GM18858 (cell line): ENCODE results near the gene DTHD1.

Source experiments
- ATAC-seq: cut with Tn5 transposase; IDR thresholded peaks from one replicate; pipeline ENCODE4 v1.9.1; 2021; ENCODE audit not compliant: unreplicated experiment

DTHD1 gene

GRCh38 chr4:36281384-36282106 lies at the start of gene DTHD1:
Gene DTHD1 (plus strand): TSS chr4:36281616. CDS start chr4:36281759, 143 bp downstream.
- ATAC-seq: no peak

- no peak for ATAC-seq
Observed at GRCh38 chr4:36233567-36234266, 47.7 kb upstream of the DTHD1 start.

- no peak for ATAC-seq
Observed at GRCh38 chr4:36235306-36235705, 46.1 kb upstream of the DTHD1 start.

- ATAC-seq: no peak
Observed at GRCh38 chr4:36236159-36236558, 45.3 kb upstream of the DTHD1 start.

- ATAC-seq: no peak
Observed at GRCh38 chr4:36237366-36238313, 43.8 kb upstream of the DTHD1 start.

GRCh38 chr4:36241771-36242170 lies 39.6 kb upstream of the DTHD1 start:
- peak; percentile 43 for ATAC-seq

- ATAC-seq: no peak
Observed at GRCh38 chr4:36242629-36243354, 38.6 kb upstream of the DTHD1 start.

- ATAC-seq: peak; percentile 13
Observed at GRCh38 chr4:36243355-36244256, 37.8 kb upstream of the DTHD1 start.

- ATAC-seq: peak; percentile 50
Observed at GRCh38 chr4:36244257-36245082, 36.9 kb upstream of the DTHD1 start, which contains the start of gene ARAP2. Gene ARAP2 (minus strand): TSS chr4:36244514. CDS start chr4:36229486, 15,028 bp downstream.

- peak; percentile 30 for ATAC-seq
Observed at GRCh38 chr4:36249610-36250009, 31.8 kb upstream of the DTHD1 start.

GRCh38 chr4:36251983-36252382 lies 29.4 kb upstream of the DTHD1 start:
- ATAC-seq: no peak

GRCh38 chr4:36254371-36254770 lies 27.0 kb upstream of the DTHD1 start:
- no peak for ATAC-seq

- ATAC-seq: peak; percentile 69
Observed at GRCh38 chr4:36255577-36255976, 25.8 kb upstream of the DTHD1 start.

GRCh38 chr4:36256398-36256891 lies 25.0 kb upstream of the DTHD1 start:
- peak; percentile 57 for ATAC-seq

GRCh38 chr4:36260731-36261130 lies 20.7 kb upstream of the DTHD1 start:
- no peak for ATAC-seq

- ATAC-seq: no peak
Observed at GRCh38 chr4:36264207-36264826, 17.1 kb upstream of the DTHD1 start.

- ATAC-seq: no peak
Observed at GRCh38 chr4:36267486-36268268, 13.7 kb upstream of the DTHD1 start.
